HepG2 (cell line): ENCODE measurements around the gene LIMK2. TPM values are rescaled to one million over a fixed set of nuclear protein-coding genes. Genes with fewer than 3 reads are reported as not detected.

Source experiments
- BCL6 ChIP-seq: IDR thresholded peaks from 2 replicates; pipeline ENCODE4 v1.6.1; 2016; ENCODE audit warnings: missing genetic modification reagents, missing compliant biosample characterization
- ELF3 ChIP-seq: IDR thresholded peaks from 2 replicates; pipeline ENCODE4 v1.6.1; 2016; ENCODE audit warnings: missing genetic modification reagents, missing compliant biosample characterization
- ERF ChIP-seq: IDR thresholded peaks from 2 replicates; pipeline ENCODE4 v1.6.1; 2018; ENCODE audit warnings: missing biosample characterization, missing genetic modification reagents
- MXI1 ChIP-seq: IDR thresholded peaks from 3 replicates; pipeline ENCODE4 v1.6.1; 2012; ENCODE audit warnings: low read depth, low read length, inconsistent platforms, borderline replicate concordance
- NFE2L2 ChIP-seq: fragments of 150-350 bp; IDR thresholded peaks from 2 replicates; pipeline ENCODE4 v1.6.1; 2014; ENCODE audit warnings: low read length
- SIX4 ChIP-seq: sonication (generic); formaldehyde crosslinking; IDR thresholded peaks from 2 replicates; pipeline ENCODE4 v1.4.0; 2020; ENCODE audit warnings: missing genetic modification reagents
- SMC3 ChIP-seq: IDR thresholded peaks from 2 replicates; pipeline ENCODE4 v1.6.1; 2011; ENCODE audit warnings: low read length, improper control_type of control experiment
- TOE1 ChIP-seq: sonication (generic); formaldehyde crosslinking; IDR thresholded peaks from 2 replicates; pipeline ENCODE4 v1.4.0; 2020; ENCODE audit warnings: mild to moderate bottlenecking, missing genetic modification reagents
- ZBTB38 ChIP-seq: sonication (generic); formaldehyde crosslinking; IDR thresholded peaks from 2 replicates; pipeline ENCODE4 v1.5.1; 2020; ENCODE audit warnings: mild to moderate bottlenecking, missing genetic modification reagents
- ZBTB8A ChIP-seq: sonication (generic); formaldehyde crosslinking; IDR thresholded peaks from 2 replicates; pipeline ENCODE4 v1.4.0; 2020; ENCODE audit warnings: mild to moderate bottlenecking, low read depth, missing genetic modification reagents, borderline replicate concordance
- ZNF12 ChIP-seq: sonication (generic); formaldehyde crosslinking; IDR thresholded peaks from 2 replicates; pipeline ENCODE4 v1.5.0; 2020; ENCODE audit warnings: missing genetic modification reagents
- ZNF180 ChIP-seq: sonication (generic); formaldehyde crosslinking; IDR thresholded peaks from 2 replicates; pipeline ENCODE4 v1.4.0; 2020; ENCODE audit warnings: low read depth, missing genetic modification reagents, borderline replicate concordance
- ZNF577 ChIP-seq: sonication (generic); formaldehyde crosslinking; IDR thresholded peaks from 2 replicates; pipeline ENCODE4 v1.4.0; 2020; ENCODE audit warnings: mild to moderate bottlenecking, low read depth, missing genetic modification reagents, borderline replicate concordance
- ZNF619 ChIP-seq: sonication (generic); formaldehyde crosslinking; IDR thresholded peaks from 2 replicates; pipeline ENCODE4 v1.4.0; 2020; ENCODE audit warnings: mild to moderate bottlenecking, missing genetic modification reagents
- polyA plus RNA-seq, 8 experiments: library from polyadenylated mRNA; depleted of rRNA in 3 of 8; stranded (reverse) in 7 of 8; unstranded in 1 of 8; fragments of >200 nt; fragmentation: Illumina TruSeq in 4 of 8; extraction: Trizol in 4 of 8; gene quantifications; 2 replicates each; pipeline versions ENCODE4 v1.2.1 to v1.2.3, GENCODE V29; 2011 to 2016; ENCODE audit warnings: low read depth in 4 of 8, missing spikeins in 1 of 8, mixed read lengths in 1 of 8; ENCODE audit not compliant: insufficient read depth in 1 of 8
- total RNA-seq, 5 experiments: library from RNA; depleted of rRNA; stranded (reverse); fragments of >200 nt; fragmentation: Illumina TruSeq; extraction: Trizol; gene quantifications; 2 replicates each; pipeline ENCODE4 v1.2.3, GENCODE V29; 2016; ENCODE audit warnings: low read depth in 1 of 5
- TF ChIP-seq, protein P1 (sequence below): IDR thresholded peaks from 2 replicates; pipeline ENCODE4 v1.6.1; 2016; ENCODE audit warnings: missing biosample characterization, missing genetic modification reagents, low read depth
- TF ChIP-seq, protein P2 (sequence below): sonication (generic); formaldehyde crosslinking; IDR thresholded peaks from 2 replicates; pipeline ENCODE4 v1.4.0; 2020; ENCODE audit warnings: mild to moderate bottlenecking, missing genetic modification reagents
- TF ChIP-seq, protein P3 (sequence below): IDR thresholded peaks from 2 replicates; pipeline ENCODE4 v1.6.1; 2016
- TF ChIP-seq, protein P4 (sequence below): sonication (generic); formaldehyde crosslinking; IDR thresholded peaks from 2 replicates; pipeline ENCODE4 v1.5.0; 2020; ENCODE audit warnings: missing genetic modification reagents, mild to moderate bottlenecking, borderline replicate concordance
- TF ChIP-seq, protein P5 (sequence below): sonication (generic); formaldehyde crosslinking; IDR thresholded peaks from 2 replicates; pipeline ENCODE4 v1.8.0; 2022; ENCODE audit warnings: low read depth, missing genetic modification reagents

Gene LIMK2
- total and polyA plus RNA-seq, 2 of the 13 experiments (the other 11 are each of a cell fraction or from before 2014, with no cell fraction given), result 20.9 to 29.8 TPM

DNA sequence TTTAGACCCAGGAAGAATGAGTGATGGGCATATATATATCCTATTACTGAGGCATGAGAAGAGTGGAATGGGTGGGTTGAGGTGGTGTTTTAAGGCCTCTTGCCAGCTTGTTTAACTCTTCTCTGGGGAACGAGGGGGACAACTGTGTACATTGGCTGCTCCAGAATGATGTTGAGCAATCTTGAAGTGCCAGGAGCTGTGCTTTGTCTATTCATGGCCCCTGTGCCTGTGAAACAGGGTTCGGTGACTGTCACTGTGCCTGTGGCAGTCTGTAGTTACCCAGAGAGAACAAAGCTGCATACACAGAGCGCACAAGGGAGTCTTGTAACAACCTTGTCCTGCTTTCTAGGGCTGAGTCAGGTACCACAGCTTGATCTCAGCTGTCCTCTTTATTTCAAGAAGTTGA is 11.7 kb downstream of the LIMK2 start (continued):
- TF ChIP-seq ERF (CRISPR knock-in tag), result peak; percentile 50; the same call in 1 of the 2 replicates
- TF ChIP-seq, protein P1, sequence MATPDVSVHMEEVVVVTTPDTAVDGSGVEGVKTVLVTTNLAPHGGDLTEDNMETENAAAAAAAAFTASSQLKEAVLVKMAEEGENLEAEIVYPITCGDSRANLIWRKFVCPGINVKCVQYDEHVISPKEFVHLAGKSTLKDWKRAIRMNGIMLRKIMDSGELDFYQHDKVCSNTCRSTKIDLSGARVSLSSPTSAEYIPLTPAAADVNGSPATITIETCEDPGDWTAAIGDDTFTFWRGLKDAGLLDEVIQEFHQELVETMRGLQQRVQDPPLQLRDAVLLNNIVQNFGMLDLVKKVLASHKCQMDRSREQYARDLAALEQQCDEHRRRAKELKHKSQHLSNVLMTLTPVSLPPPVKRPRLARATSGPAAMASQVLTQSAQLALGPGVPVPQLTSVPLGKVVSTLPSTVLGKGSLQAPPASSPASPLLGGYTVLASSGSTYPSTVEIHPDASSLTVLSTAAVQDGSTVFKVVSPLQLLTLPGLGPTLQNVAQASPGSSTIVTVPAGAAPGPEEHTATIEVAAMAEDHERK (CRISPR knock-in tag), result no peak
- 0 out of 2 replicates have a peak, but pooled peaks have one; percentile 12 for TF ChIP-seq ELF3
- 0 out of 3 replicates have a peak, but pooled peaks have one; percentile 18 for TF ChIP-seq MXI1
- TF ChIP-seq NFE2L2, result no peak
- TF ChIP-seq, protein P2, sequence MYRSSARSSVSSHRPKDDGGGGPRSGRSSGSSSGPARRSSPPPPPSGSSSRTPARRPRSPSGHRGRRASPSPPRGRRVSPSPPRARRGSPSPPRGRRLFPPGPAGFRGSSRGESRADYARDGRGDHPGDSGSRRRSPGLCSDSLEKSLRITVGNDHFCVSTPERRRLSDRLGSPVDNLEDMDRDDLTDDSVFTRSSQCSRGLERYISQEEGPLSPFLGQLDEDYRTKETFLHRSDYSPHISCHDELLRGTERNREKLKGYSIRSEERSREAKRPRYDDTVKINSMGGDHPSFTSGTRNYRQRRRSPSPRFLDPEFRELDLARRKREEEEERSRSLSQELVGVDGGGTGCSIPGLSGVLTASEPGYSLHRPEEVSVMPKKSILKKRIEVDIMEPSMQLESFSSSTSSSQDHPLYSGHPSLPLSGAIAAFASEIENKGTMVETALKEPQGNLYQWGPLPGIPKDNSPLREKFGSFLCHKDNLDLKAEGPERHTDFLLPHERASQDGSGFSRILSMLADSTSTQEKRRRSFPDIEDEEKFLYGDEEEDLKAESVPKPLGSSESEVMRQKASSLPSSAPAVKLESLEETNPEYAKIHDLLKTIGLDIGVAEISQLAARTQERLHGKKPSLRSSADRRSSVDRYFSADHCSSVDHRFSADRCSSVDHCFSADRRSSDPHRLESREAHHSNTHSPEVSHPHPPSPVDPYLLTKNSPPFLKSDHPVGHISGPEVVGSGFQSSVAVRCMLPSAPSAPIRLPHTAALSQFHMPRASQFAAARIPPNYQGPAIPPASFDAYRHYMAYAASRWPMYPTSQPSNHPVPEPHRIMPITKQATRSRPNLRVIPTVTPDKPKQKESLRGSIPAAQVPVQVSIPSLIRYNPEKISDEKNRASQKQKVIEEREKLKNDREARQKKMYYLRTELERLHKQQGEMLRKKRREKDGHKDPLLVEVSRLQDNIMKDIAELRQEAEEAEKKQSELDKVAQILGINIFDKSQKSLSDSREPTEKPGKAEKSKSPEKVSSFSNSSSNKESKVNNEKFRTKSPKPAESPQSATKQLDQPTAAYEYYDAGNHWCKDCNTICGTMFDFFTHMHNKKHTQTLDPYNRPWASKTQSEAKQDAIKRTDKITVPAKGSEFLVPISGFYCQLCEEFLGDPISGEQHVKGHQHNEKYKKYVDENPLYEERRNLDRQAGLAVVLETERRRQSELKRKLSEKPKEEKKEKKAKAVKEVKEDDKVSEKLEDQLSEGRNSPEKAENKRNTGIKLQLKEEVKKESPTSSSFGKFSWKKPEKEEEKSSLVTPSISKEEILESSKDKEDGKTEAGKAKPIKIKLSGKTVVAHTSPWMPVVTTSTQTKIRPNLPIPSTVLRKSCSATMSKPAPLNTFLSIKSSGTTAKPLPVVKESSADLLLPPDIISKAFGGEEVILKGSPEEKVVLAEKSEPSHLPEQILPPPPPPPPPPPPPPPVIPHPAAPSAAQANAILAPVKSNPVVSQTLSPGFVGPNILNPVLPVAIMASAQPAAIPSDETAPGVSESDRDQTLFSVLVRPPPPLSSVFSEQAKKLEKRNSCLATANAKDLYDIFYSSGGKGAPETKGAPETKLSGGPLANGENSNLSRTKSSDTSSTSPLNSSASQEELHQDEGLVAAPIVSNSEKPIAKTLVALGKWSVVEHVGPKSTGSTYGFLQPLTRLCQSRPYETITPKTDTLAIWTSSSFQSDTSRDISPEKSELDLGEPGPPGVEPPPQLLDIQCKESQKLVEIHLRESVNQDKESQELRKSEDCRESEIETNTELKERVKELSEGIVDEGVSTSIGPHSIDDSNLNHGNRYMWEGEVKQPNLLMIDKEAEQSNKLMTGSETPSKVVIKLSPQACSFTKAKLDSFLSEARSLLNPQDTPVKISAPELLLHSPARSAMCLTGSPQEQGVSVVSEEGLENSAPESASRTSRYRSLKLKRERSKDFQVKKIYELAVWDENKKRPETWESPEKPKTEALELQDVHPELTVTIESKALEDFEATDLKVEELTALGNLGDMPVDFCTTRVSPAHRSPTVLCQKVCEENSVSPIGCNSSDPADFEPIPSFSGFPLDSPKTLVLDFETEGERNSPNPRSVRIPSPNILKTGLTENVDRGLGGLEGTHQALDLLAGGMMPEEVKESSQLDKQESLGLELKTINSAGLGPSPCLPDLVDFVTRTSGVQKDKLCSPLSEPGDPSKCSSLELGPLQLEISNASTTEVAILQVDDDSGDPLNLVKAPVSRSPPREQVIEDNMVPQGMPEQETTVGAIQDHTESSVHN (CRISPR knock-in tag), result no peak
- no peak for TF ChIP-seq ZNF180 (CRISPR knock-in tag)
- peak; percentile 67 for TF ChIP-seq SIX4
- TF ChIP-seq ZNF12 (CRISPR knock-in tag), result peak; percentile 77; the same call in 1 of the 2 replicates
- peak; percentile 68; the same call in 1 of the 2 replicates for TF ChIP-seq ZBTB38 (CRISPR knock-in tag)
- no peak for TF ChIP-seq ZBTB8A (CRISPR knock-in tag)
- no peak for TF ChIP-seq TOE1 (CRISPR knock-in tag)
- no peak for TF ChIP-seq ZNF577 (CRISPR knock-in tag)
- peak; percentile 95 for TF ChIP-seq BCL6 (CRISPR knock-in tag)
- TF ChIP-seq, protein P3, sequence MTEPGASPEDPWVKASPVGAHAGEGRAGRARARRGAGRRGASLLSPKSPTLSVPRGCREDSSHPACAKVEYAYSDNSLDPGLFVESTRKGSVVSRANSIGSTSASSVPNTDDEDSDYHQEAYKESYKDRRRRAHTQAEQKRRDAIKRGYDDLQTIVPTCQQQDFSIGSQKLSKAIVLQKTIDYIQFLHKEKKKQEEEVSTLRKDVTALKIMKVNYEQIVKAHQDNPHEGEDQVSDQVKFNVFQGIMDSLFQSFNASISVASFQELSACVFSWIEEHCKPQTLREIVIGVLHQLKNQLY (CRISPR knock-in tag), result no peak
- TF ChIP-seq, protein P4, sequence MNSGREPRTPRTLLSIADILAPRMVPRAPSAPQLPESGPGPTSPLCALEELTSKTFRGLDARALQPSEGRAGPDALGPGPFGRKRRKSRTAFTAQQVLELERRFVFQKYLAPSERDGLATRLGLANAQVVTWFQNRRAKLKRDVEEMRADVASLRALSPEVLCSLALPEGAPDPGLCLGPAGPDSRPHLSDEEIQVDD (CRISPR knock-in tag), result no peak
- no peak for TF ChIP-seq ZNF619 (CRISPR knock-in tag)
- TF ChIP-seq, protein P5, sequence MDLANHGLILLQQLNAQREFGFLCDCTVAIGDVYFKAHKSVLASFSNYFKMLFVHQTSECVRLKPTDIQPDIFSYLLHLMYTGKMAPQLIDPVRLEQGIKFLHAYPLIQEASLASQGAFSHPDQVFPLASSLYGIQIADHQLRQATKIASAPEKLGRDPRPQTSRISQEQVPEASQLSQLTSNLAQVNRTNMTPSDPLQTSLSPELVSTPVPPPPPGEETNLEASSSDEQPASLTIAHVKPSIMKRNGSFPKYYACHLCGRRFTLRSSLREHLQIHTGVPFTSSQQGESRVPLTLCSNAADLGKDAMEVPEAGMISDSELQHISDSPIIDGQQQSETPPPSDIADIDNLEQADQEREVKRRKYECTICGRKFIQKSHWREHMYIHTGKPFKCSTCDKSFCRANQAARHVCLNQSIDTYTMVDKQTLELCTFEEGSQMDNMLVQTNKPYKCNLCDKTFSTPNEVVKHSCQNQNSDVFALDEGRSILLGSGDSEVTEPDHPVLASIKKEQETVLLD (CRISPR knock-in tag), result no peak
- TF ChIP-seq SMC3, result no peak
